ENCODE results near the gene SPEM2. TPM values are rescaled to one million over a fixed set of nuclear protein-coding genes. Genes with fewer than 3 reads are reported as not detected.

SPEM2 gene
- total RNA-seq, 6 experiments from 2014 or later = not detected

DNA sequence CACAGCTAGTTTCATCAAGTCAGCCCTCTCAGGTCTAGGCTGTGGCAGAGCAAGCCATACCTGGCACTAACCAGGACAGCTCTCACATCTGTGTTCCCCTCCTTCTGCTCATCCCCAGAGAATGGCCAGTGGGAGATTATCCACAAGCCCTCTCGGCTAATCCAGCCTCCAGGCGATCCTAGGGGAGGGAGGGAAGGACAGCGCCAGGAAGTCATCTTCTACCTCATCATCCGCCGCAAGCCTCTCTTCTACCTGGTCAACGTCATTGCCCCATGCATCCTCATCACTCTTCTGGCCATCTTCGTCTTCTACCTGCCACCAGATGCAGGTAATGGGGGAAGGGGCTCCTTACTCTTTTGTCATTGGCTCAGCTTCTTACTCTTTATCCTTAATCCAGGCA, 23.0 kb downstream of the SPEM2 start:
- Histone ChIP-seq H3K4me3 (no peak overlapping the region), H3K27ac (no peak overlapping the region), H3K27me3 (no peaks in the 10 kb centered on the region), H3K4me1 (peaks cover 0 to 6% (median 2%) of the 10 kb centered on the region in 4 donors), H3K36me3 (no peaks in the 10 kb centered on the region), H3K9me3 (no peaks in the 10 kb centered on the region)
- ATAC-seq (no peak), DNase-seq (no peak)
- WGBS (ENCODE audit: insufficient coverage, low coverage, low lambda C conversion rate, missing lambda C conversion rate) = 95% methylated on average over 4 of the region's 7 CpGs
- intact Hi-C loops (cut with DNase I) = no loop called here
- TF ChIP-seq POLR2A (IDR thresholded peaks at IDR 0.05) = no peak
- TF ChIP-seq, protein P1, sequence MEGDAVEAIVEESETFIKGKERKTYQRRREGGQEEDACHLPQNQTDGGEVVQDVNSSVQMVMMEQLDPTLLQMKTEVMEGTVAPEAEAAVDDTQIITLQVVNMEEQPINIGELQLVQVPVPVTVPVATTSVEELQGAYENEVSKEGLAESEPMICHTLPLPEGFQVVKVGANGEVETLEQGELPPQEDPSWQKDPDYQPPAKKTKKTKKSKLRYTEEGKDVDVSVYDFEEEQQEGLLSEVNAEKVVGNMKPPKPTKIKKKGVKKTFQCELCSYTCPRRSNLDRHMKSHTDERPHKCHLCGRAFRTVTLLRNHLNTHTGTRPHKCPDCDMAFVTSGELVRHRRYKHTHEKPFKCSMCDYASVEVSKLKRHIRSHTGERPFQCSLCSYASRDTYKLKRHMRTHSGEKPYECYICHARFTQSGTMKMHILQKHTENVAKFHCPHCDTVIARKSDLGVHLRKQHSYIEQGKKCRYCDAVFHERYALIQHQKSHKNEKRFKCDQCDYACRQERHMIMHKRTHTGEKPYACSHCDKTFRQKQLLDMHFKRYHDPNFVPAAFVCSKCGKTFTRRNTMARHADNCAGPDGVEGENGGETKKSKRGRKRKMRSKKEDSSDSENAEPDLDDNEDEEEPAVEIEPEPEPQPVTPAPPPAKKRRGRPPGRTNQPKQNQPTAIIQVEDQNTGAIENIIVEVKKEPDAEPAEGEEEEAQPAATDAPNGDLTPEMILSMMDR (IDR thresholded peaks at IDR 0.05) = no peak

GRCh38 chr17:7459961-7460545, 34.6 kb downstream of the SPEM2 start:
- ATAC-seq (no peak), DNase-seq (no peak)
- Histone ChIP-seq H3K4me3 (no peak overlapping the region), H3K27ac (no peak overlapping the region), H3K36me3 (peaks cover 0 to 3% (median 0%) of the 10 kb centered on the region in 4 donors), H3K4me1 (no peaks in the 10 kb centered on the region), H3K27me3 (no peaks in the 10 kb centered on the region), H3K9me3 (no peaks in the 10 kb centered on the region)
- intact Hi-C loops (cut with DNase I) = no loop called here
- no peak for TF ChIP-seq POLR2A (IDR thresholded peaks at IDR 0.05)
- TF ChIP-seq, protein P1 (IDR thresholded peaks at IDR 0.05) = no peak
- 71% methylated on average over 3 of the region's 3 CpGs for WGBS (ENCODE audit: insufficient coverage, low coverage, low lambda C conversion rate, missing lambda C conversion rate)

- no peak overlapping the region for H3K27ac ChIP-seq
- H3K9me3 ChIP-seq = no peaks in the 10 kb centered on the region
- no peak overlapping the region for H3K4me3 ChIP-seq
- ATAC-seq (no peak), DNase-seq (no peak)
- peaks cover 0 to 3% (median 0%) of the 10 kb centered on the region in 4 donors for H3K36me3 ChIP-seq
- H3K4me1 ChIP-seq = no peaks in the 10 kb centered on the region
- WGBS (ENCODE audit: insufficient coverage, low coverage, low lambda C conversion rate, missing lambda C conversion rate) = 97% methylated on average over 6 of the region's 7 CpGs
- TF ChIP-seq POLR2A (IDR thresholded peaks at IDR 0.05) = no peak
- TF ChIP-seq, protein P1 (IDR thresholded peaks at IDR 0.05) = no peak
- intact Hi-C loops (cut with DNase I) = no loop called here
- H3K27me3 ChIP-seq = no peaks in the 10 kb centered on the region
Observed at GRCh38 chr17:7460850-7461660, 35.6 kb downstream of the SPEM2 start.

DNA sequence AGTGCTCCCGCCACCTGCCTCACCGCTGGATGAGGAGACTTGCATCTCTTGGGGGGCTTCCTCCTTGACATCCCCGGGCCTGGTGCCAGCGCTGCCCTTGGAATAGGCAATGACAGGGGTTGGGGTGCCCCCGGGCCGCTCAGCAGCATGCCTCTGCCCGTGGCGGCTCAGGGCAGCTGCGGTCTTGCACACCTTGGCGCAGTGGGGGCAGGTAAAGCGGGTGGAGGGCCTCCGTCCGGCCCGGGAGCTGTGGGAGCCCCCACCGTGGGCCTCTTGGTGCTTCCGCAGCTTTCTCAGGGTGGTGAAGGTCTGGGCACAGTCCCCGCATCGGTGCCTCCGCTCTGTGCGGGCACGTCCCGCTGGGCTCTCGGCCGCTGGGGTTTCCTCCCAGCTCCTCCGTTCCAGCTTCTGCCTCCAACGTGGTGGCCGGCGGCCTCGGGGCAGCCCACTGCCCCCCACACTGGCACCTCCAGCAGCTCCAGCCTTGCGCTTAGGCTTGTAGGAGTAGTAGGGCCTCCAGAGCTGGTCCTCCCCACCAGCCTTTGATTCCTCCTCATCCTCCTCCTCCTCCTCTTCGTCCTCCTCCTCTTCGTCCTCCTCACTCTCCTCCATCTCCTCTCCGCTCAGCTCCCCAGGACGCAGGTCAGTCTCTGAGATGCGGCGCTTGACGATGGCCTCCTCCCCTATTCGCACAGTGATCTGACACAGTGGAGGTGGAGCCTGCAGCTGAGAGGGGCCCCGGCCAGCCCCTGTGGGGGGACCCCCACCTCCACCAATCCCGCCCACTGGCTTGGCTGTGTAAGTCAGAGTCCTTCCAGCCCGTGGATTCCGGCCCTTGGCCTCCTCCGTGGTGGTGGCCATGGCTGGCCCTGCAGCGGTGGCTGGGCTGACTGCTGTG, 37.3 kb downstream of the SPEM2 start:
- peaks cover 0 to 12% (median 6%) of the 10 kb centered on the region in 4 donors for H3K4me1 ChIP-seq
- H3K27ac ChIP-seq = no peak overlapping the region
- WGBS (ENCODE audit: insufficient coverage, low coverage, low lambda C conversion rate, missing lambda C conversion rate) = 87% methylated on average over 4 of the region's 44 CpGs
- peaks cover 0 to 3% (median 0%) of the 10 kb centered on the region in 4 donors for H3K36me3 ChIP-seq
- H3K4me3 ChIP-seq = no peak overlapping the region
- TF ChIP-seq, protein P1 (IDR thresholded peaks at IDR 0.05) = no peak
- no peak for TF ChIP-seq POLR2A (IDR thresholded peaks at IDR 0.05)
- H3K27me3 ChIP-seq = no peaks in the 10 kb centered on the region
- DNase-seq (peak in 1 of 3 donors; percentile 55), ATAC-seq (no peak)
- no peaks in the 10 kb centered on the region for H3K9me3 ChIP-seq
- intact Hi-C loops (cut with DNase I) = no loop called here
